Astrocyte of the hippocampus (primary cell): ENCODE results near the gene CNOT4.
"Not testable (repeated sequence)": the region's sequence is repeated elsewhere in the genome, so short reads cannot be mapped to it uniquely, and the experiment has no call there.

ENCODE experiments used
- DNase-seq: peaks from one replicate; pipeline ENCODE4 v3.0.0; 2011; ENCODE audit warnings: low read depth, low spot score

Gene CNOT4

DNA sequence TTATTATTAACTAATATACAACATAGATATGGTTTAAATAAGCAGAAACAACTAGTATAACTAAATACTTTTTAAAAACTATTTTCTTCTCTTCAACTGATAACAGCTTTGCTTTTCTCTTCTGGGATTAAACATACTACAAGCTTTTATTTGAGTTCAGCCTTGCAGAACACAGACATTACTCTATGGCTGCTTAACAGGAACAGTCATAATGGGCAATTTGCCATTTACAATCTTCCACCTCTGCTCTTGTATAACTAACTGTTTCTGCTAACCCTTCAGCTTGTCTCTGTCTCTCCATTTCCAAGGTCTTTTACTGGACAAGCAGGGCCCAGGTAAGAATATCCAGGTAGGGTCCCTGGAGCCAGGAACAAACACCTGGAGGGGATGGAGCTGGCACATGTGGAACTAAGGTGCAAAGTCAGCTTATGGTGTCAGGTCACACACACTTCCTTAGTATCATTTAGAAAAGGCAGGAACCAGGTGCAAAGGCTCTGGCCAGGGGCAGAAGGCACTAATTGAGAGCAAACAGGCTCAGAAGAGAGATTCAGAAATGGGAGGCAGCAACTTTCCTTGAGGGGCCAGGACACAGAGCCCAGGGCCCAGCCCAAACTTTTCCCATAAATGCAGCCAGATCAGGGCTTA, 183.1 kb downstream of the CNOT4 start:
- peak; percentile 70 for DNase-seq

DNA sequence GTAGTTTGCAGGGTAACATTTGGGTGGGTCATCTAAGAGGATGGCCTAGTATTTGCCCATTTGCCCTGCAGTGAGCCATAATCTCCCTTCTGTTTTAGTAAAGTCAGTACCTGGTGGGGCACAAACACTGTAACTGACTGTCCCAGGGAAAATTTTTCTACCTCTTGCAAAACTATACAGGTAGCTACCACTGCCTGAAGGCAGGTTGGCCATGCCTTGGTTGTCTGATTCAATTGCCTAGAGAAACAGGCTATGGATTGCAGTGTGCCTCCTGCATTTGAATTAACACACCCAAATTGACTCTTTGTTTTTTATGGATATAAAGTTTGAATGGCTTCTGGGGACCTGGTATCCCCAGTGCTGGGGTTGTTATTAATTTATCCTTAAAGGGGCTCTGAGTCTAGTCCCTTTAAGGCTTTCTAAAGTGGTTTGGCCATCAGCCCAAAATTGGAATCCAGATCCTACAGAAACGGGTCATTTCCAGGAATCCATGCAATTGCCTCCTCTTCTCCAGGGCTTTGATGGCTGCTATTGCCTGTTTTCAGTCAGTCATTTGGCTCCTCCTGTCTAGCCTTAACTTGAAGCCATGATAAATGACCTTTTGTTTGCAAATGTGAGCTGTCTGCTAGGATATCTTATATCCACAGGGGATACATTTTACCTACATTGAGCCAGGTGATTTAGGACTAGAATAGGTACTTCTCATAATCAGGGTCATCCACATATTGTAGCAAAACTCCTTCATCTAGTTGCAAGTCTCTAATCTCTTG, 187.1 kb downstream of the CNOT4 start:
- DNase-seq = no peak

DNA sequence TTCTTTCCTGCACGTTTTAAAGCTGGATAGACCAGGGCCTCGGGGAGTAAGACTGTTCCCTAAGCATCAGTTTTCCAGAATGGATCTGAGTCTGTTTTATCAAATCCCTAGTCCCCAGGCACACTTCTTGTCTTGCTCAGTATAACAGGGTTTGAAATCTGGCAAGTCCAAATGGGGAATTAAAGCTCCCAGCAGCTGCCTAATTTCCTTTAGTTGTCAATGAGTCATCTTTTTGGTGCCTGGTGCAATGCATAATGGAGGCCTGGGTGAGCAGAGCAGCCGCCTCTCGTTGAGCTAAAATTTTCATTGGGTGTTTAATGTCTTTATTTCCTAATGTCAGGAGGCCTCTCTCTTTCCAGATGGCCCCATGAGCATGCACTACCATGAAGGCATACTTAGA, 188.3 kb downstream of the CNOT4 start:
- DNase-seq = peak; percentile 67

DNA sequence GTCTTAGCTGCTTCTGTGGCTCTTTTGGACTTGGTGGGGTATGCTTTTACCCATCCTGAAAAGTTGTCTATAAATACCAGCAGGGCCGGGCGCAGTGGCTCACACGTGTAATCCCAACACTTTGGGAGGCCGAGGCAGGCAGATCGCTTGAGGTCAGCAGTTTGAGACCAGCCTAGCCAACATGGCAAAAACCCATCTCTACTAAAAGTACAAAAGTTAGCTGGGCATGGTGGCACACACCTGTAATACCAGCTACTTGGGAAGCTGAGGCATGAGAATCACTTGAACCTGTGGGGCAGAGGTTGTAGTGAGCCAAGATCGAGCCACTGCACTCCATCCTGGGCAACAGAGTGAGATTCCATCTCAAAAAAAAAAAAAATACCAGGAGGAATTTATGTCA, 188.9 kb downstream of the CNOT4 start:
- not testable (repeated sequence) for DNase-seq

DNA sequence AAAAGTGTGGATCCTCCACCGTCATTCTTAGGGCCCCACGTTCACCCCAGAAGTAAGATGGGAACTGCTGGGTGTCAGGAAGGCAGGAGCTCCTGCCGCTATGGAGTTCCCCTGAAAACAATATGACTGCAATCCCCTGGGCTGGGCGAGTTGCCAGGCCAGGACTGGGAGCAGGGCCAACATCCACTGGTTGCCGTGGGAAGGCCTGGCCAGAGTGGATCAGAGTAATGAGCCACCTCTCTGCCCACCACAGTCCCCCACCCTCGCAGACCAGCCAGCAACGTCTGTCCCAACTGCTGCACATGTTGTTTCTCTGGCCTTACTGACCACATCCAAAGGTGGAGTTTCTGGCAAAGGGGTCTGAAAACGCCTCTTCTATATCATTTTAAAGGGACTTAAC, 189.6 kb downstream of the CNOT4 start:
- peak; percentile 98 for DNase-seq

DNA sequence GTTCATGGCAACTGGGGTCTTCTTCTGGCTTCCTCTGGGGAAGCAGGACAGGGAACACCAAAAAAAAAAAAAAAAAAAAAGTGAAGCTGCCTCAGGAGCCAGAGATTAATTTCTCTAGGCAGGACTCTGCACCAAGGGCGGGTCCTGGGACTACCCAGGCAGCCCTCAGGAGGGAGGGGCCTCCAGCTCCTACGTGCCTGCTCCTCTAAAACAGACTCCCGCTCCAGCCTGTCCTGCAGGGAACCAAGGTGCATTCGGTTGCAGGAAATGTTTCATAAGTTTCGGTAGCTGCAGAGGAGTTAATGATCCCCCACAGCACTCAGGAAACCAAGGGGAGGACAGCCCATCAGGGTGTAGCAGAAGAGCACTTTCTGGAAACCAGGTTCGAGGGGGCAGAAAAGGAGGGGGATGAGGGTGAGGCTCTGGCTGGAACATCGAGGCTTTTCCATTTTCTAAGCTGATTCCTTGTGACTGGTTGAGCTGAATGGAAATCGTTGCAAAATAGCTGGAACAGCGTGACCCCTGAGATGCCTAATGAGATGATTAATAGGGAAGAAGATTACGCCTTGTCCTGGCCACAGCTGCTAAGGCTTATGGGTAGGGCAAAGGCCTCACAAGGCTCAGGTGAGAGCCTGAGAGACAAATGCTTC, 192.1 kb downstream of the CNOT4 start:
- DNase-seq = no peak

DNA sequence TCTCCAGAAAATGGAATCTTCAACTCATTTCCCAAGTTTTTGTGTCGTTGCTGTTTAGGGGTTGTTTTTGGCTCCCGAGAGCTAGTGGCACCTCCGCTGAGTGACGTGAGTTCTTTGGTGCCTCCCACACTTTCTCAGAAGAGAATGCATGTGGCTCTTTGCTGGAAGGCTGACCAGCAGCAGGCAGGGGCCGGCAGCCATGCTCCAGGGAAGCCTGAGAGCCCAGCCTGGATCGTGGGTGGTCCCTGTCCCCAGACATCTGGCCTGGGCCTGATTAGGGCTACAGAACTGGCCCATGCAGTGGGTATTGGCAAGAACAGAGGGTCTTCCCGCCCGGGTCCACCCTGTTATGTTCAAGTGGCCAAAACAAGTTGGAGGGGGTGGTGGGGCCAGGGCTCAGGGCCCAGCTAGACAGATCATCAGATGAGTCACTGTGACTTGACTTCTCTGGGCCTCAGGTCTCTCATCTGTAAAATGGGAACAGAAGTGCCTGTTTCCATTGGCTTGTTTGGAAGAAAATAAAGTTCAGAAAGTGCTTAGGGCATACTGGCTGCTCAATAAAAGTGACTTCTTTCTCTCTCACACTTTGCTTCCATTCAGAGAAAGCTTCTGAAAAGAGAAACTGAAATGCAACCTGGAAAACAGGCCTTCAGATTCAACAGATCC, 193.1 kb downstream of the CNOT4 start:
- no peak for DNase-seq

DNA sequence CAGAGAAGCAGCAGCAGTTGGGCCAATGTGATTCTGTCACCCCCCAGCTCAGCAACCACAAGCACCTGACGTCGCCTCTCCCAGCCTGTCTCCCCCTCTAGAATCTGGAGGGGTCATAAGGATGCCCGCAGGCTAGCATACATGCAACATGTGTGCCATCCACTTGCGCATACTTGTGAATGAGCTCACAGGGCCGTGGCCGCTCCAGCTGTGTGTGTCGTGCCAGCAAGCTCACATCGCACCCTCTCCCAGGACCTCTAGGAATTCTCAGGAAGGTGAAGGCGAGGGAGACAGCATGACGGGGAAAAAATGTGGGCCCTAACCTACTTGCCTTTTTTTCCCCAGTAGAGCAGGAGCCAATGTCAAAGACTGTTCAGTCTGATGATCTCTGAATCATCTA, 195.9 kb downstream of the CNOT4 start:
- DNase-seq = no peak
